ENCODE results near the gene TMTC4.

Gene TMTC4

GRCh38 chr13:100608906-100609305 is 65.7 kb downstream of the TMTC4 start:
- Histone ChIP-seq H3K9me2 (replicated peaks; ENCODE audit: control insufficient read depth, low read length) (no peaks in the 10 kb centered on the region), H4K20me1 (ENCODE audit: control insufficient read depth, insufficient read depth, low read depth, low read length) (no peaks in the 10 kb centered on the region), H3K4me2 (ENCODE audit: low read length) (no peak overlapping the region), H3K27me3 (ENCODE audit: control insufficient read depth, low read length) (no peaks in the 10 kb centered on the region), H3K9me3 (ENCODE audit: control insufficient read depth, insufficient read depth, low read length) (no peaks in the 10 kb centered on the region), H3K36me3 (ENCODE audit: control insufficient read depth, low read length) (peaks cover 7% of the 10 kb centered on the region; the same call in 1 of the 2 replicates), H3K27ac (ENCODE audit: low read depth, low read length) (no peak overlapping the region), H3K4me3 (ENCODE audit: low read length) (no peak overlapping the region), H3K79me2 (ENCODE audit: control insufficient read depth, low read length) (no peaks in the 10 kb centered on the region), H3K4me1 (ENCODE audit: control insufficient read depth, low read length) (peaks cover 19% of the 10 kb centered on the region), H3F3A (ENCODE audit: control insufficient read depth, insufficient read depth) (0 out of 2 replicates have a peak, but pooled peaks cover 5% of the 10 kb centered on the region)
- no peak for TF ChIP-seq CTCF (IDR thresholded peaks at IDR 0.05; ENCODE audit: low read depth, low read length, poor library complexity, severe bottlenecking)
- no peak for TF ChIP-seq EZH2phosphoT487 (IDR thresholded peaks at IDR 0.05; ENCODE audit: borderline replicate concordance, low read length)

DNA sequence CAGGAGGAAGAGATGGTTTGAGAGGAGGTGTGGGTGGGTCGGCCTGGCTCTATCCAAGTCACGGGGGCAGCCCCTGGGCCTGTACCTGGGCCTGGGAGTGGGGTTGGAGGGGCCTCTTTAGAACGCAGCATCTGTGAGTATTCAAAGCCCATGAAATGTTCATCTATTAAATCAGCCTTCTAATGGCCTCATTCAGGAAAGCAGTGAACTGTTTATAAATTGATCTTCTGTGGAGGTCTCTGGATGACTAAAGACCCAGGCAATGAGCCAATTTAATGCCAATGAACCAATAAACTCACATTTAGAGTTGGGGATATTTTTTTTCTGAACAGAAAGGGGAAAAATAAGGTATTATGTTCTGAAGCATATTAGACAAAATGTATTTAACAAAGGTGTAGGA is 66.1 kb downstream of the TMTC4 start:
- Histone ChIP-seq H3K9me3 (ENCODE audit: control insufficient read depth, insufficient read depth, low read length) (no peaks in the 10 kb centered on the region), H3K4me2 (ENCODE audit: low read length) (no peak overlapping the region), H3F3A (ENCODE audit: control insufficient read depth, insufficient read depth) (0 out of 2 replicates have a peak, but pooled peaks cover 5% of the 10 kb centered on the region), H3K9me2 (replicated peaks; ENCODE audit: control insufficient read depth, low read length) (no peaks in the 10 kb centered on the region), H3K79me2 (ENCODE audit: control insufficient read depth, low read length) (no peaks in the 10 kb centered on the region), H3K36me3 (ENCODE audit: control insufficient read depth, low read length) (peaks cover 7% of the 10 kb centered on the region; the same call in 1 of the 2 replicates), H3K27me3 (ENCODE audit: control insufficient read depth, low read length) (no peaks in the 10 kb centered on the region), H3K27ac (ENCODE audit: low read depth, low read length) (no peak overlapping the region), H3K4me1 (ENCODE audit: control insufficient read depth, low read length) (peaks cover 19% of the 10 kb centered on the region), H3K4me3 (ENCODE audit: low read length) (no peak overlapping the region), H4K20me1 (ENCODE audit: control insufficient read depth, insufficient read depth, low read depth, low read length) (no peaks in the 10 kb centered on the region)
- no peak for TF ChIP-seq EZH2phosphoT487 (IDR thresholded peaks at IDR 0.05; ENCODE audit: borderline replicate concordance, low read length)
- TF ChIP-seq CTCF (IDR thresholded peaks at IDR 0.05; ENCODE audit: low read depth, low read length, poor library complexity, severe bottlenecking) = no peak

DNA sequence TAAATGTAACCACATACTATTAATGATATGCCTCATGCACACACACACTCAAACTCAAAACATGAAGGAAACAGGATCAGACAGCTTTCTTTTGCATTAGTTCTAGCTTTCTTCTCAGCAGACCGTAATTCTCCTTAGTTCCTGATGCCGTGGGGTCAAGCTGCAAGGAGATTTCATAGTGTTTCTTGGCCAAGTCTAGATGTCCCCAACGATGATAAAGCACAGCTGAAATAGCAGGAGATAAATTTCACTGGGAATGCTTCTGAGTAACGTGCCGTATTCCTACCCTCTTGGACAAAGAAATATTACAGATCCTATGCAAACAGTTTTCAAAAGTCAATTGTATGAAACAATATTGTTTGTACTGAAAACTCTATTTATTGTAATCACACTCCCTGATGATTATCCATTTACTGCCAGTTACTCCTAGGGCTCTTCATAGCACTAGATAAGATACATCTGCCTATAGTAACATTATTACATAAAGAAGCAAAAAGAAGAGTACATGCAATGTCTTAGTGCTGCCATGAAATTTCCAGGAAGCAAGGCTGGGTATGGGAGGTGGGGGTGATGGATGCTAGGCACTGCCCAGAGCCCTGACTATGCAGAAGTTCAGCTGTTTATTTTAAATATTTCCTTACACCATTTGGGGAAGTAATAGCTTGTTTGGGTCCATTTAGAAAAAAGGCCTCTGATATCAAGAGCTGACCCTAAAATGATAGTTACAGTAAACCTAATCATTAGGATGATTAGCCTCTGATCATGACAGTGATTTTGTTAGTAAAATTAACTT is 69.5 kb downstream of the TMTC4 start:
- H3K79me2 ChIP-seq (ENCODE audit: control insufficient read depth, low read length) = no peaks in the 10 kb centered on the region
- H3F3A ChIP-seq (ENCODE audit: control insufficient read depth, insufficient read depth) = no peaks in the 10 kb centered on the region
- peaks cover 8% of the 10 kb centered on the region for H3K4me1 ChIP-seq (ENCODE audit: control insufficient read depth, low read length)
- no peaks in the 10 kb centered on the region for H3K9me2 ChIP-seq (replicated peaks; ENCODE audit: control insufficient read depth, low read length)
- no peak overlapping the region for H3K4me3 ChIP-seq (ENCODE audit: low read length)
- TF ChIP-seq EZH2phosphoT487 (IDR thresholded peaks at IDR 0.05; ENCODE audit: borderline replicate concordance, low read length) (no peak), CTCF (IDR thresholded peaks at IDR 0.05; ENCODE audit: low read depth, low read length, poor library complexity, severe bottlenecking) (no peak)
- no peaks in the 10 kb centered on the region for H3K27me3 ChIP-seq (ENCODE audit: control insufficient read depth, low read length)
- no peak overlapping the region for H3K27ac ChIP-seq (ENCODE audit: low read depth, low read length)
- no peaks in the 10 kb centered on the region for H3K9me3 ChIP-seq (ENCODE audit: control insufficient read depth, insufficient read depth, low read length)
- H3K4me2 ChIP-seq (ENCODE audit: low read length) = no peak overlapping the region
- peaks cover 5% of the 10 kb centered on the region; the same call in 1 of the 2 replicates for H3K36me3 ChIP-seq (ENCODE audit: control insufficient read depth, low read length)
- H4K20me1 ChIP-seq (ENCODE audit: control insufficient read depth, insufficient read depth, low read depth, low read length) = no peaks in the 10 kb centered on the region

All from DOHH2 (cell line).